HUDEP-2 (cell line): ENCODE measurements around the gene TAF11L8.
"Not testable (repeated sequence)": the region's sequence is repeated elsewhere in the genome, so short reads cannot be mapped to it uniquely, and the experiment has no call there.

ENCODE experiments used
- DNase-seq, 76 experiments: peaks; one replicate each; lab custom pipeline; 2025; ENCODE audit not compliant: unreplicated experiment in 76 of 76; lab: John Stamatoyannopoulos, UW

TAF11L8 gene

DNA sequence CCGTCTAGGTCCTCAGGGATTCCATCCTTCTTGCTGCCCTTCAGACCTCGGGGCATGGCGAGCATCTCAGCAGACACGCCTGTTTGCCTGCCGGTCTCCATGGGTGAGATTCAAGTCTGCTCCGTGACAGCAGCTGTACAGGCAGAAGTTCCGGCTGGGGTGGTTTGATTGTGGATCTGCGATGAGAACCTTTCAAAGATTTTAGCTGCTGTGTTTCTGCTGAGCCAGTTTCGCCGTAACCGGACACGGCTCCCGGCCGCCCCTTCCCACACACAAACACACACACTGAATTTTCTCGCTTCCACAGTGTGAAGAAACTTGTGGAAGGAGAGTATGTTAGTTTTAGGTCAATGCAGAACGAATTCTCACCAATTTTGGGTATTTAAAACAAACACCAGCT lies at the start of gene TAF11L8:
Gene TAF11L8, minus strand, starts transcription at position 101 of the 400 bp plus-strand sequence.
- DNase-seq: not testable (repeated sequence)

DNA sequence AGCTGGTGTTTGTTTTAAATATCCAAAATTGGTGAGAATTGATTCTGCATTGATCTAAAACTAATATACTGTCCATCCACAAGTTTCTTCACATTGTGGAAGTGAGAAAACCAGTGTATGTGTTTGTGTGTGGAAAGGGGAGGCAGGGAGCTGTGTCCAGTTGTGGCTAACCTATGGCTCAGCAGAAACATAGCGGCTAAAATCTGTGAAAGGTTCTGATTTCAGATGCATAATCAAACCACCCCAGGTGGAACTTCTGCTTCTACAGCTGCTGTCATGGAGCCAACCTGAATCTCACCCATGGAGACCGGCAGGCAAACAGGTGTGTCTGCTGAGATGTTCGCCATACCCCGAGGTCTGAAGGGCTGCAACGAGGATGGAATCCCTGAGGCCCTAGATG lies 43.4 kb upstream of the TAF11L8 start, which contains the start of gene TAF11L14:
Gene TAF11L14, plus strand, starts transcription at position 301 of the 400 bp plus-strand sequence.
- no peak for DNase-seq

DNA sequence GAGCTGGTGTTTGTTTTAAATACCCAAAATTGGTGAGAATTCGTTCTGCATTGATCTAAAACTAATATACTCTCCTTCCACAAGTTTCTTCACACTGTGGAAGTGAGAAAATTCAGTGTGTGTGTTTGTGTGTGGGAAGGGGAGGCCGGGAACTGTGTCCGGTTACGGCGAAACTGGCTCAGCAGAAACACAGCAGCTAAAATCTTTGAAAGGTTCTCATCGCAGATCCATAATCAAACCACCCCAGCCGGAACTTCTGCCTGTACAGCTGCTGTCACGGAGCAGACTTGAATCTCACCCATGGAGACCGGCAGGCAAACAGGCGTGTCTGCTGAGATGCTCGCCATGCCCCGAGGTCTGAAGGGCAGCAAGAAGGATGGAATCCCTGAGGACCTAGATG lies 41.0 kb upstream of the TAF11L8 start, which contains the start of gene TAF11L13:
Gene TAF11L13, plus strand, starts transcription at position 301 of the 400 bp plus-strand sequence.
- not testable (repeated sequence) for DNase-seq

DNA sequence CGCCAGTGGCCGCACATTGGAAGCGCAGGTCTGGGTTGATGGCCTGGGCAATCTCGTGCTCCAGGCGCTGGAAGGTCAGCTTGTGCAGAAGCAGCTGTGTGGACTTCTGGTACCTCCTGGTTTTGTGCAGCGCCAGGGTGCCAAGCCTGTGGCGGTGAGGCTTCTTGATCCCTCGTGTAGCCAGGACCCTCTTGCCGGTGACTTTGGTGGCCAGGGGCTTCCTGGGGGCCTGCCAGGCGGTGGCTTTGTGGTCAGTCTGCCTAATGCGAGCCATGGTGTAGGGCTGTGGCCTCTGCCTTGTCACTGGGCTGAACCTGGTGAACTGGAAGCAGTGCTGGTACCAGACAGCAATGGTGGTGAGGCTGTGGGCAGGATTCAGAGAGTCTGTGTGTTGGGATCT lies 34.9 kb upstream of the TAF11L8 start:
- DNase-seq: no peak

DNA sequence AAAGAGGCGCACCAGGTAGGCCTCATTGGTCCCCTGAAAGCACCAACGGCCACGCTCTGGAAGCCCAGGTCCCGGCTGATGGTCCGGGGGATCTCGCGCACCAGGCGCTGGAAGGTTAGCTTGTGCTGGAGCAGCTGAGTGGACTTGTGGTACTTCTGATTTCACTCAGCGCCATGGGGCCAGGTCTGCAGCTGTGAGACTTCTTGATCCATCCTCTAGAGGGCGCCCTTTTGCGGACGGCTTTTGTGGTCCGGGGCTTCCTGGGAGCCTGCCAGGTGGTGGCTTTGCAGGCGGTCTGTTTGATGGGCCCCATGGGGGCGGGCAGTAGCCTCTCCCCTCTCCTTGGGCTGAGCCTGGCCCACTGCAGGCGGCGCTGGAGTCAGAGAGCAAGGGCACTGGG lies 29.9 kb upstream of the TAF11L8 start:
- DNase-seq: no peak

DNA sequence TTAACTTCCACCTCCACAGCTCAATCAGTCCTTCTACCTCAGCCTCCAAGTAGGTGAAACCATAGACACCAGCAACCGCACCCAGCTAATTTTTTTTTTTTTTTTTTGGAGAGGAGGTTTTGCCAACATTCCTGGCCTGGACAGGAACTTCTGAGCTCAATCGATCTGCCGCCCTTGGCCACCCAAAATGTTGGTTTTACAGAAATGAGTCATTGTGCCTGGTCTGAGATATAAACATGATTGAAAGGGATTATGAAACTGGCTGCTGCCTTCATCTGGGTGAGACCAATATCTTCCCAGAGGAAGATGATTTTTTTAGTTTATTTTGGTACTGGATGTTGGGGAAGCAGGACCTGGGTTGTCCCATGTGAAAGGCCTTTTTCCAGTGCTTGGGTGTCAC lies 28.6 kb upstream of the TAF11L8 start:
- no peak for DNase-seq

- DNase-seq: no peak
Observed at GRCh38 chr5:17614872-17615605, 24.3 kb upstream of the TAF11L8 start.

DNA sequence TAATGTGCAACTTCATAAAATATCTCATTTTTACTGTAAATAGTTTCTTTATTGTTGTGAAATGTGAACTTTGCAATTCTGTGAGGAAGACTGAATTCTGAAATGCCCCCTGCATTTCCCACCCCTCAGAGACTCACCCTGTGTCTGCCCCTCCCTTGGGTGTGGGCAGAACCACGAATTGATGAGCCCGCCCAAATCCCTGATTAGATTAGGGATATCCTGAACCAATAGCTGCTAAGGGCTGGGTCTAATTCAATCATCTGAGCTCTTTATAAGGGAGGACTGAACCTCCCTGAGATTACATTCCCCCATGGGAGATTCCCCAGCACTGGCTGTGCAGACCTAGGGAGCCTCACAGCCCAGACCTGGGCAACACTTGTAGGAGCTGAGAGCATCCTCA lies 19.3 kb upstream of the TAF11L8 start, which contains the start of gene TAF11L12:
Gene TAF11L12, plus strand, starts transcription at position 301 of the 400 bp plus-strand sequence.
- not testable (repeated sequence) for DNase-seq

GRCh38 chr5:17607461-17607860 lies 16.7 kb upstream of the TAF11L8 start:
- DNase-seq: not testable (repeated sequence)

GRCh38 chr5:17604951-17605350 lies 14.2 kb upstream of the TAF11L8 start:
- DNase-seq: no peak

GRCh38 chr5:17603880-17604279 lies 13.1 kb upstream of the TAF11L8 start, which contains the start of gene TAF11L11:
Gene TAF11L11 (plus strand): TSS chr5:17604183.
- DNase-seq: not testable (repeated sequence)

DNA sequence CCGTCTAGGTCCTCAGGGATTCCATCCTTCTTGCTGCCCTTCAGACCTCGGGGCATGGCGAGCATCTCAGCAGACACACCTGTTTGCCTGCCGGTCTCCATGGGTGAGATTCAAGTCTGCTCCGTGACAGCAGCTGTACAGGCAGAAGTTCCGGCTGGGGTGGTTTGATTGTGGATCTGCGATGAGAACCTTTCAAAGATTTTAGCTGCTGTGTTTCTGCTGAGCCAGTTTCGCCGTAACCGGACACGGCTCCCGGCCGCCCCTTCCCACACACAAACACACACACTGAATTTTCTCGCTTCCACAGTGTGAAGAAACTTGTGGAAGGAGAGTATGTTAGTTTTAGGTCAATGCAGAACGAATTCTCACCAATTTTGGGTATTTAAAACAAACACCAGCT lies 7.0 kb upstream of the TAF11L8 start, which contains the start of gene TAF11L10:
Gene TAF11L10, minus strand, starts transcription at position 101 of the 400 bp plus-strand sequence.
- DNase-seq: not testable (repeated sequence)

GRCh38 chr5:17594255-17594654 lies 3.5 kb upstream of the TAF11L8 start, which contains the start of gene TAF11L9:
Gene TAF11L9 (minus strand): TSS chr5:17594394.
- not testable (repeated sequence) for DNase-seq

GRCh38 chr5:17585658-17586057 lies 5.1 kb downstream of the TAF11L8 start, which contains the start of gene TAF11L7:
Gene TAF11L7 (minus strand): TSS chr5:17585758.
- DNase-seq: not testable (repeated sequence)
